Activated naive CD4-positive, alpha-beta T cell treated with anti-CD3 and anti-CD28 coated beads, Interleukin-2, amount 50 U/mL, for 24 hours (primary cell): ENCODE results near the gene ZCCHC24.

ENCODE experiments used
- H3K27ac Mint-ChIP-seq: one replicate; pipeline ENCODE4 v1.8.0; 2021; ENCODE audit warnings: mild to moderate bottlenecking, mixed read lengths
- H3K27me3 Mint-ChIP-seq: one replicate; pipeline ENCODE4 v1.8.0; 2021; ENCODE audit warnings: mixed read lengths
- H3K36me3 Mint-ChIP-seq: one replicate; pipeline ENCODE4 v1.8.0; 2021; ENCODE audit warnings: mixed read lengths
- H3K4me1 Mint-ChIP-seq: one replicate; pipeline ENCODE4 v1.8.0; 2021; ENCODE audit warnings: mixed read lengths
- H3K4me3 Mint-ChIP-seq: one replicate; pipeline ENCODE4 v1.8.0; 2021; ENCODE audit warnings: mild to moderate bottlenecking, mixed read lengths
- H3K9me3 Mint-ChIP-seq: one replicate; pipeline ENCODE4 v1.8.0; 2021; ENCODE audit warnings: mixed read lengths

The ZCCHC24 gene

GRCh38 chr10:79374312-79375191 is 70.9 kb downstream of the ZCCHC24 start:
- Mint-ChIP-seq H3K9me3 (no peaks in the 10 kb centered on the region), H3K4me3 (no peak overlapping the region), H3K27me3 (peaks cover 1% of the 10 kb centered on the region), H3K36me3 (peaks cover 2% of the 10 kb centered on the region), H3K27ac (peak overlapping the region; percentile 42), H3K4me1 (peaks cover 4% of the 10 kb centered on the region)

DNA sequence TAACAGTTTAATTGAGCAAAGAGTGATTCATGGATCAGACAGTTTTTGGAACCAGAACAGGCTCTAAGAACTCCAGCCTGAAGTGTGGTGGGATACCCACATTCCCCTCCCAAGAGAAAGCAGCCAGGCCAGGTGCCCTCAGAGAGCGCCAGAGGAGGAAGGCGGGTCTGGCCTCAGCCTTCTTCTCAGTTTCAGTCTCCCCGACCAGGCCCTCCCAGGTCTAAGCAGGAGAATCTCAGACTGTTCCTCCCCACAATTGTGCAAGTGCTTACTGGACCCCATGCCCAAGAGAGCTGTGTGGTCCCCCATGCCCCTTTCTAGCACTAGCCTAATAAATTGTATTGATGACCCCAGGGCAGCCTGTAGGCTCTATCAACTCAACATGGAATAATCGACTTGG is 72.6 kb downstream of the ZCCHC24 start:
- Mint-ChIP-seq H3K9me3 (no peaks in the 10 kb centered on the region), H3K27me3 (peaks cover 1% of the 10 kb centered on the region), H3K4me3 (no peak overlapping the region), H3K4me1 (peaks cover 4% of the 10 kb centered on the region), H3K36me3 (peaks cover 2% of the 10 kb centered on the region), H3K27ac (no peak overlapping the region)

DNA sequence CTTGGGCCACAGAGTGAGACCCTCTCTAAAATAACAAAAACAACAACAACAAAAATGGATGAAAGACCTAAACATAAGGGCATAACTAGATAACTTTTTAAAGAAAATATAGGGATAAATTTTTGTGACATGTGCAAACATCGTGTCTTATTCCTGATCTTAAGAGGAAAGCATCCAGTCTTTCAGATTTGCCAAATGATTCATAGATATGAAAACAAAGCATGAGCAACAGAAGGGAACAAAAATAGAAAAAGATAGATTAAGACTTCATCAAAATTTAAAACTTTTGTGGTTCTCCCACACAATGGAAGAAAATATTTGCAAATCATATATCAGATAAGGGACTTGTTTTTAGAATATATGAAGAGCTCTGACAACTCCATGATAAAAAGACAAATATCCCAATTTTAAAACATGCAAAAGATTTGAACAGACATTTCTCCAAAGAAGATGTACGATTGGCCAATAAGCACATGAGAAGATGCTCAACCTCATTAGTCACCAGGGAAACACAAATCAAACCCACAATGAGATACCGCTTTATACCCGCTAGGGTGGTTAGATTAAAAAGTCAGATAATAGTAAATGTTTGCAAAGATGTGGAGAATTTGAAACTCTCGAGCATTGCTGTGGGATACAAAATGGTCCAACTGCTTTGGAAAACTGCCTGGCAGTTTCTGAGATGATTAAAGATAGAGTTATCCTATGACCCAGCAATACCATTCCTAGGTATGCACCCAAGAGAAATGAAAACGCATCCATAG is 77.8 kb downstream of the ZCCHC24 start:
- Mint-ChIP-seq H3K27ac (no peak overlapping the region), H3K9me3 (no peaks in the 10 kb centered on the region), H3K4me1 (no peaks in the 10 kb centered on the region), H3K4me3 (no peak overlapping the region), H3K36me3 (peaks cover 2% of the 10 kb centered on the region), H3K27me3 (no peaks in the 10 kb centered on the region)

DNA sequence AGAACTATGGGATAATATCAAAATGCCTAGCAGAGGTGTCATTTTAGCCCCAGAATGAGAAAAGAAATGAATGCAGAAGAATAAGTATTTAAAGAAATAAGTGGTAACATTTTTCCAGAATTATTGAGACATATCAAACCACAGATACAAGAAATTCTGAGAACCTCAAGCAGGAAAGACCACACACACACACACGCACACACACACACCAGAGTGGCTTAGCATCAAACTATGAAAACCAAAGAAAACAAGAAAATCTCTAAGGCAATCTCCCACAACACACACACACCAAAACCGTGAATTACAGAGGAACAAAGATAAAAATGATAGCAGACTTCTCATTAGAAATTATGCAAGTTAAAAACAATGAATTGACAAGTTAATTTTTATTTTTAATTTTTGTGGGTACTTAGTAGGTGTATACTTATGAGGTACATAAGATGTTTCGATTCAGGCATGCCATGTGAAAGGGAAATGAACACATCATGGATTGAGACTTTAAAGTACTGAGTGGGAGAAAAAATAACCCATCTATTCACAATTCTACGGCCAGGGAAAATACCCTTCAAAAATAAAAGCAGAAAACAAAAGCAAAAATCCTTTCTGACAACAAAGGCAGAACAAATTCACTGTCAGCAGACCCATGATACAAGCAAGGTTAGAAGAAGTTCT is 83.6 kb downstream of the ZCCHC24 start:
- H3K4me1 Mint-ChIP-seq, result peaks cover 18% of the 10 kb centered on the region
- no peak overlapping the region for H3K4me3 Mint-ChIP-seq
- H3K27me3 Mint-ChIP-seq, result no peaks in the 10 kb centered on the region
- H3K27ac Mint-ChIP-seq, result no peak overlapping the region
- no peaks in the 10 kb centered on the region for H3K36me3 Mint-ChIP-seq
- H3K9me3 Mint-ChIP-seq, result no peaks in the 10 kb centered on the region

GRCh38 chr10:79360499-79361342 is 84.7 kb downstream of the ZCCHC24 start:
- peaks cover 20% of the 10 kb centered on the region for H3K4me1 Mint-ChIP-seq
- H3K27me3 Mint-ChIP-seq, result no peaks in the 10 kb centered on the region
- H3K4me3 Mint-ChIP-seq, result no peak overlapping the region
- H3K9me3 Mint-ChIP-seq, result no peaks in the 10 kb centered on the region
- H3K36me3 Mint-ChIP-seq, result peaks cover under 1% of the 10 kb centered on the region
- no peak overlapping the region for H3K27ac Mint-ChIP-seq

- Mint-ChIP-seq H3K27me3 (no peaks in the 10 kb centered on the region), H3K27ac (no peak overlapping the region), H3K9me3 (no peaks in the 10 kb centered on the region), H3K4me1 (peaks cover 25% of the 10 kb centered on the region), H3K36me3 (peaks cover 4% of the 10 kb centered on the region), H3K4me3 (no peak overlapping the region)
Measured at GRCh38 chr10:79359816-79360498, 85.5 kb downstream of the ZCCHC24 start.

GRCh38 chr10:79358811-79359210 is 86.6 kb downstream of the ZCCHC24 start:
- H3K9me3 Mint-ChIP-seq, result no peaks in the 10 kb centered on the region
- no peak overlapping the region for H3K27ac Mint-ChIP-seq
- H3K4me1 Mint-ChIP-seq, result peaks cover 29% of the 10 kb centered on the region
- no peaks in the 10 kb centered on the region for H3K27me3 Mint-ChIP-seq
- peaks cover 14% of the 10 kb centered on the region for H3K36me3 Mint-ChIP-seq
- H3K4me3 Mint-ChIP-seq, result no peak overlapping the region

GRCh38 chr10:79357180-79357579 is 88.2 kb downstream of the ZCCHC24 start:
- H3K27ac Mint-ChIP-seq, result no peak overlapping the region
- peaks cover 35% of the 10 kb centered on the region for H3K4me1 Mint-ChIP-seq
- H3K9me3 Mint-ChIP-seq, result no peaks in the 10 kb centered on the region
- H3K36me3 Mint-ChIP-seq, result peaks cover 23% of the 10 kb centered on the region
- H3K4me3 Mint-ChIP-seq, result no peak overlapping the region
- no peaks in the 10 kb centered on the region for H3K27me3 Mint-ChIP-seq

DNA sequence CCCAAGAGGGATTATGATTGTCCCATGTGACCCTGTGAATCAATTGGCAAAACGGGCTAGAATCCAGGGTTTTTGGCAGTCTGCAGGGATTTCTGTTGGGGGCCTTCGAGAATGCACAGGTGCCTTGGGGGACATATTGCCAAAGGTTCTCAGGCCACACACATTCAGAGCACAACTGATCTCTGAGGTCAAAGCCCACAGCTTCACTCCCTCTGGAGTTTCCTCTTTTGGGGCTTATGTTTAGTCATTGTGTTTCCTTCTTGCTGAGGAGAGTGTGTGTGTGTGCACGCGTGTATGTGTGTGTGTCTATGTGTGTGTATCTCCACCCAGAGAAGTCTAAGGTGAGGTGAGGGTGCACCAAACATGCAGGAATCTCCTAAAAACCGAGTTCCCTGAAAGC is 89.3 kb downstream of the ZCCHC24 start:
- no peak overlapping the region for H3K4me3 Mint-ChIP-seq
- H3K9me3 Mint-ChIP-seq, result no peaks in the 10 kb centered on the region
- peaks cover 23% of the 10 kb centered on the region for H3K36me3 Mint-ChIP-seq
- peaks cover 25% of the 10 kb centered on the region for H3K4me1 Mint-ChIP-seq
- no peak overlapping the region for H3K27ac Mint-ChIP-seq
- H3K27me3 Mint-ChIP-seq, result no peaks in the 10 kb centered on the region

DNA sequence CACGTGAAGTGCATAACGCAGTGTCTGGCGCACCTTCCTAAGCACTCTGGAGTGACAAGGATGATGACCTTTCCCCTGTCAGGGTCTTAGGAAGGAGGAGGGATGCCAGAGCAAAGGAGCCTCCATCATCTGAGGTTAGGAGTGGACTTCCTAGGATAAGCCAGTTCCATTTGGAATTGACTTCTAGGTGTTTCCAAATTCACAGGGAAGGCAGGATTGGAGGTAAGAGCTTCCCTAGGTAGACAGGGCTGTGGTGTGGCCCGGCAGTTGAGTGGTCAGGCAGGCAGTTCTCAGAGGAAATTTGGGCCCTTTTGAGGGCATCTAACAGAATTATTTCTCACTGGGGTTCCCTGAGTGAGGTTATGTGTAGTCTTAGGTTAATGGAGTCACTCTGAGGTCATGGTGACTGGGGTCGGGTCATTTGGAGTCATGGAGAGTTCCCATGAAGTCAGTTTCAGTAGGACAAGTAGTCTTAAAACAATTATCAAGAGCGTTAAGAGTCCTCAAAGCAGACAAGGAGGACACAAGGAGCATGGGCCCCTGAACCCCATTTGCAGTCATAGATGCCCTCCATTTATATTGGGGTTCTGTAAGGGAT is 89.9 kb downstream of the ZCCHC24 start:
- Mint-ChIP-seq H3K27me3 (no peaks in the 10 kb centered on the region), H3K9me3 (no peaks in the 10 kb centered on the region), H3K4me1 (peaks cover 19% of the 10 kb centered on the region), H3K27ac (peak overlapping the region; percentile 55), H3K4me3 (no peak overlapping the region), H3K36me3 (peaks cover 23% of the 10 kb centered on the region)

DNA sequence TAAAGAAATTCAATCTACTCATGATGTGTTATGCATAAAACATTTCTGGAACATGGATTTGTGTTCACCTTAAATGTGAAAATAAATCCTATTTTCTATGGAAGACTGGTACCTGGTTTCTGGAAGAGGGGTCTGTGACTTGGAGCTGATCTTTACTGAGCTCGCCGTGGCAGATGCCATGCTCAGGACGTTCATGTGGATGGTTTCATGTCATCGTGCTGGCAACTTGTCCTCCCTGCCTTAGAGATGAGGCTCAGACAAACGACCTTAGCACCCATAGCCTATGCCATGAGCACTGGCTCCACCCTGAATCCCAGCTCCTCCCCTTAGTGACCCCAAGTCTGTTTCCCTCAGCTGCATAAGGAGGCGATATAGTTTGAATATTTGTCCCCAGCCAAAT is 90.8 kb downstream of the ZCCHC24 start:
- Mint-ChIP-seq H3K9me3 (no peaks in the 10 kb centered on the region), H3K4me3 (no peak overlapping the region), H3K36me3 (peaks cover 28% of the 10 kb centered on the region), H3K4me1 (peaks cover 24% of the 10 kb centered on the region), H3K27ac (no peak overlapping the region), H3K27me3 (no peaks in the 10 kb centered on the region)

GRCh38 chr10:79354141-79354540 is 91.3 kb downstream of the ZCCHC24 start:
- Mint-ChIP-seq H3K4me1 (peaks cover 28% of the 10 kb centered on the region), H3K27me3 (no peaks in the 10 kb centered on the region), H3K9me3 (no peaks in the 10 kb centered on the region), H3K36me3 (peaks cover 30% of the 10 kb centered on the region), H3K27ac (no peak overlapping the region), H3K4me3 (no peak overlapping the region)

GRCh38 chr10:79353726-79354125 is 91.7 kb downstream of the ZCCHC24 start:
- Mint-ChIP-seq H3K27me3 (no peaks in the 10 kb centered on the region), H3K36me3 (peaks cover 32% of the 10 kb centered on the region), H3K4me1 (peaks cover 33% of the 10 kb centered on the region), H3K4me3 (no peak overlapping the region), H3K9me3 (no peaks in the 10 kb centered on the region), H3K27ac (no peak overlapping the region)

GRCh38 chr10:79353000-79353406 is 92.4 kb downstream of the ZCCHC24 start:
- Mint-ChIP-seq H3K4me1 (peaks cover 38% of the 10 kb centered on the region), H3K4me3 (no peak overlapping the region), H3K27me3 (no peaks in the 10 kb centered on the region), H3K9me3 (no peaks in the 10 kb centered on the region), H3K36me3 (peaks cover 35% of the 10 kb centered on the region), H3K27ac (no peak overlapping the region)
